HG03139 (cell line): Measurements from ENCODE around the gene SMPX.

Experiments
- ATAC-seq: cut with Tn5 transposase; IDR thresholded peaks from one replicate; pipeline ENCODE4 v1.9.1; 2021; ENCODE audit not compliant: unreplicated experiment

SMPX gene

GRCh38 chrX:21658746-21659145 lies 99.2 kb downstream of the SMPX start:
- no peak for ATAC-seq

- ATAC-seq = no peak
Measured at GRCh38 chrX:21658152-21658737, 99.7 kb downstream of the SMPX start, which contains the start of gene KLHL34. Gene KLHL34 (minus strand): TSS chrX:21658330. CDS start chrX:21657788, 542 bp downstream.

GRCh38 chrX:21657318-21658151 lies 100.4 kb downstream of the SMPX start:
- ATAC-seq = no peak

- no peak for ATAC-seq
Measured at GRCh38 chrX:21656587-21657317, 101.2 kb downstream of the SMPX start.
